ENCODE measurements around the gene AP1S1.

The AP1S1 gene

GRCh38 chr7:101172854-101173751, 18.8 kb downstream of the AP1S1 start:
- H3K27ac ChIP-seq = peak overlapping the region; percentile 32; the same call in 1 of the 2 replicates
- CTCF ChIA-PET = interaction anchor here (1.3 to 1.5 kb wide), 2 partner anchors 20 to 29 kb away, joined by 4 read pairs; no protein-coding TSS in a partner anchor
- no peak for TF ChIP-seq CTCF (conservative IDR thresholded peaks at IDR 0.05; ENCODE audit: low read depth)
- peak; percentile 69 for DNase-seq (ENCODE audit: low spot score)
- POLR2A ChIA-PET (ENCODE audit: low non-redundant PET) = interaction anchor here (0.9 to 1.0 kb wide), 2 partner anchors 9 to 35 kb away, joined by 3 to 5 read pairs; no protein-coding TSS in a partner anchor

- CTCF ChIA-PET = interaction anchor here (0.6 to 1.5 kb wide), 4 partner anchors 9 to 30 kb away, joined by 3 to 4 read pairs (median 4); no protein-coding TSS in a partner anchor
- POLR2A ChIA-PET (ENCODE audit: low non-redundant PET) = interaction anchor here (0.5 to 1.0 kb wide), 4 partner anchors 9 to 35 kb away, joined by 3 to 5 read pairs (median 4); no protein-coding TSS in a partner anchor
- TF ChIP-seq CTCF (conservative IDR thresholded peaks at IDR 0.05; ENCODE audit: low read depth) = no peak
- peak overlapping the region; percentile 32; the same call in 1 of the 2 replicates for H3K27ac ChIP-seq
- peak; percentile 71 for DNase-seq (ENCODE audit: low spot score)
Observed at GRCh38 chr7:101173752-101174244, 19.5 kb downstream of the AP1S1 start.

GRCh38 chr7:101174322-101174854, 20.1 kb downstream of the AP1S1 start:
- POLR2A ChIA-PET (ENCODE audit: low non-redundant PET) = interaction anchor here (0.5 to 1.0 kb wide), 4 partner anchors 9 to 36 kb away, joined by 3 to 5 read pairs (median 4); no protein-coding TSS in a partner anchor
- DNase-seq (ENCODE audit: low spot score) = no peak
- CTCF ChIA-PET = interaction anchor here (0.6 to 1.5 kb wide), 5 partner anchors 8 to 70 kb away, joined by 3 to 4 read pairs (median 4); no protein-coding TSS in a partner anchor
- H3K27ac ChIP-seq = no peak overlapping the region
- TF ChIP-seq CTCF (conservative IDR thresholded peaks at IDR 0.05; ENCODE audit: low read depth) = no peak

- no peak for DNase-seq (ENCODE audit: low spot score)
- no peak overlapping the region for H3K27ac ChIP-seq
- CTCF ChIA-PET = interaction anchor here (0.9 to 1.2 kb wide), 2 partner anchors 17 to 32 kb away, joined by 3 to 7 read pairs; no protein-coding TSS in a partner anchor
- TF ChIP-seq CTCF (conservative IDR thresholded peaks at IDR 0.05; ENCODE audit: low read depth) = no peak
- POLR2A ChIA-PET (ENCODE audit: low non-redundant PET) = no interaction called here
Observed at GRCh38 chr7:101175664-101176063, 21.4 kb downstream of the AP1S1 start.

GRCh38 chr7:101177644-101178043, 23.4 kb downstream of the AP1S1 start:
- H3K27ac ChIP-seq = no peak overlapping the region
- ChIA-PET CTCF (interaction anchor here (1.5 kb wide), 1 partner anchor 15 kb away, joined by 4 read pairs; no protein-coding TSS in a partner anchor), POLR2A (ENCODE audit: low non-redundant PET) (interaction anchor here (0.6 kb wide), 1 partner anchor 10 kb away, joined by 9 read pairs; no protein-coding TSS in a partner anchor)
- TF ChIP-seq CTCF (conservative IDR thresholded peaks at IDR 0.05; ENCODE audit: low read depth) = no peak
- no peak for DNase-seq (ENCODE audit: low spot score)

- TF ChIP-seq CTCF (conservative IDR thresholded peaks at IDR 0.05; ENCODE audit: low read depth) = no peak
- no peak for DNase-seq (ENCODE audit: low spot score)
- POLR2A ChIA-PET (ENCODE audit: low non-redundant PET) = no interaction called here
- no peak overlapping the region for H3K27ac ChIP-seq
- CTCF ChIA-PET = no interaction called here
Observed at GRCh38 chr7:101179117-101179516, 24.8 kb downstream of the AP1S1 start.
